ENCODE results near the gene VSIG10. TPM values are rescaled to one million over a fixed set of nuclear protein-coding genes. Genes with fewer than 3 reads are reported as not detected.

VSIG10 gene
- total and polyA plus RNA-seq, 2 experiments from 2014 or later = 12.0 to 21.0 TPM

DNA sequence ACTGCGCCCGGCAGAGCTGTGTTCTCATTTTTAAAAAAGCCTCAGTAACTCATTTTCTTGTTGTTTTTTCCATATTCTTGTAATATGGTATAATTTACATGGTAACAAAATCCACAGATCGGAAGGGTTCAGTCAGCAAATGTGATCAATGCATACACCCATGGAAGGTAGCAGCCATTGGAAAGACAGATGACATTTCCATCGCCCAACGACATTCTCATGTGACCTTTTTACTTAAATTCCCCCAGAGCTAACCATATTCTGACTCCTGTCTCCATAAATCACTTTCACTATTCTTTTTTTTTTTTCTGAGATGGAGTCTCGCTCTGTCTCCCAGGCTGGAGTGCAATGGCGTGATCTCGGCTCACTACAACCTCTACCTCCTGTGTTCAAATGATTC, 37.0 kb upstream of the VSIG10 start:
- DNase-seq (ENCODE audit: low spot score) = no peak
- 99% methylated on average over 8 of the region's 8 CpGs for WGBS (ENCODE audit: low lambda C conversion rate, missing lambda C conversion rate)
- H4K20me1 ChIP-seq (ENCODE audit: insufficient read depth, poor library complexity, severe bottlenecking) = peaks cover 4% of the 10 kb centered on the region
- H3K9me2 ChIP-seq (replicated peaks; ENCODE audit: insufficient read depth) = no peaks in the 10 kb centered on the region
- H3K79me2 ChIP-seq = peaks cover 58% of the 10 kb centered on the region
- H3K4me1 ChIP-seq (ENCODE audit: insufficient read depth) = peaks cover 16% of the 10 kb centered on the region
- no peak for TF ChIP-seq EZH2phosphoT487 (IDR thresholded peaks at IDR 0.05; ENCODE audit: low read depth, severe bottlenecking, unreplicated experiment)
- TF ChIP-seq, protein P1, sequence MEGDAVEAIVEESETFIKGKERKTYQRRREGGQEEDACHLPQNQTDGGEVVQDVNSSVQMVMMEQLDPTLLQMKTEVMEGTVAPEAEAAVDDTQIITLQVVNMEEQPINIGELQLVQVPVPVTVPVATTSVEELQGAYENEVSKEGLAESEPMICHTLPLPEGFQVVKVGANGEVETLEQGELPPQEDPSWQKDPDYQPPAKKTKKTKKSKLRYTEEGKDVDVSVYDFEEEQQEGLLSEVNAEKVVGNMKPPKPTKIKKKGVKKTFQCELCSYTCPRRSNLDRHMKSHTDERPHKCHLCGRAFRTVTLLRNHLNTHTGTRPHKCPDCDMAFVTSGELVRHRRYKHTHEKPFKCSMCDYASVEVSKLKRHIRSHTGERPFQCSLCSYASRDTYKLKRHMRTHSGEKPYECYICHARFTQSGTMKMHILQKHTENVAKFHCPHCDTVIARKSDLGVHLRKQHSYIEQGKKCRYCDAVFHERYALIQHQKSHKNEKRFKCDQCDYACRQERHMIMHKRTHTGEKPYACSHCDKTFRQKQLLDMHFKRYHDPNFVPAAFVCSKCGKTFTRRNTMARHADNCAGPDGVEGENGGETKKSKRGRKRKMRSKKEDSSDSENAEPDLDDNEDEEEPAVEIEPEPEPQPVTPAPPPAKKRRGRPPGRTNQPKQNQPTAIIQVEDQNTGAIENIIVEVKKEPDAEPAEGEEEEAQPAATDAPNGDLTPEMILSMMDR (IDR thresholded peaks at IDR 0.05; ENCODE audit: poor library complexity) = no peak
- TF ChIP-seq EZH2 (IDR thresholded peaks at IDR 0.05; ENCODE audit: borderline replicate concordance) = no peak
- no peak overlapping the region for H3K4me2 ChIP-seq
- H3K27ac ChIP-seq = no peak overlapping the region
- H2AFZ ChIP-seq = no peak overlapping the region
- H3K9me3 ChIP-seq (ENCODE audit: low read depth) = no peaks in the 10 kb centered on the region
- peaks cover 5% of the 10 kb centered on the region for H3K36me3 ChIP-seq (replicated peaks; ENCODE audit: insufficient read depth, low read depth)
- no peak overlapping the region for H3K4me3 ChIP-seq
- no peaks in the 10 kb centered on the region for H3K27me3 ChIP-seq

DNA sequence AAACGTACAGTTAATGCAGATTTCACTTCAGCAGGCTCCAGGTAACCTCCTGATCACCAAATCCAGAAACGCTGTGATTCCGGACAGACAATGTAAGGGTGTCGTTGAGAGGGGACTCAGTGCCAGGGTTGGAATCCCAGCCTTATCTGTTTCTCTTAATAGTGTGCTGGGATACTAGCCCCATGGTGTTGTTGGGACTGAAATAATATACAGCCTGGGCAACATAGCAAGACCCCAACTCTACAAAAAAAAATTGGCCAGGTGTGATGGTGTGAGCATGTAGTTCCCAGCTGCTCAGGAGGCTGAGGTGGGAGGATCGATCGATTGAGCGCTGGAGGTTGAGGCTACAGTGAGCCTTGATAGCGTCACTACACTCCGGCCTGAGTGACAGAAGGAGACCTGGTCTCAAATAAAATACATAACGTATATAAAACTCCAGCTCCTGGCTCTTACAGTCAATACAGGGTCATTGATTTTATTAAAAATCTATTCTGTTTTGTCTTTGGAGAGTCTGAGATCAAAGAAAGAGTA, 33.4 kb upstream of the VSIG10 start:
- Histone ChIP-seq H3K4me3 (peak overlapping the region; percentile 91), H3K27me3 (no peaks in the 10 kb centered on the region), H3K27ac (peak overlapping the region; percentile 84), H3K9me3 (ENCODE audit: low read depth) (no peaks in the 10 kb centered on the region), H2AFZ (peak overlapping the region; percentile 58), H3K9me2 (replicated peaks; ENCODE audit: insufficient read depth) (no peaks in the 10 kb centered on the region), H3K36me3 (replicated peaks; ENCODE audit: insufficient read depth, low read depth) (no peaks in the 10 kb centered on the region), H3K79me2 (peaks cover 65% of the 10 kb centered on the region), H3K4me2 (peak overlapping the region; percentile 81), H4K20me1 (ENCODE audit: insufficient read depth, poor library complexity, severe bottlenecking) (no peaks in the 10 kb centered on the region), H3K4me1 (ENCODE audit: insufficient read depth) (peaks cover 16% of the 10 kb centered on the region)
- DNase-seq (ENCODE audit: low spot score) = no peak
- 73% methylated on average over 10 of the region's 10 CpGs for WGBS (ENCODE audit: low lambda C conversion rate, missing lambda C conversion rate)
- TF ChIP-seq, protein P1 (IDR thresholded peaks at IDR 0.05; ENCODE audit: poor library complexity) = no peak
- TF ChIP-seq EZH2 (IDR thresholded peaks at IDR 0.05; ENCODE audit: borderline replicate concordance) = no peak
- no peak for TF ChIP-seq EZH2phosphoT487 (IDR thresholded peaks at IDR 0.05; ENCODE audit: low read depth, severe bottlenecking, unreplicated experiment)

DNA sequence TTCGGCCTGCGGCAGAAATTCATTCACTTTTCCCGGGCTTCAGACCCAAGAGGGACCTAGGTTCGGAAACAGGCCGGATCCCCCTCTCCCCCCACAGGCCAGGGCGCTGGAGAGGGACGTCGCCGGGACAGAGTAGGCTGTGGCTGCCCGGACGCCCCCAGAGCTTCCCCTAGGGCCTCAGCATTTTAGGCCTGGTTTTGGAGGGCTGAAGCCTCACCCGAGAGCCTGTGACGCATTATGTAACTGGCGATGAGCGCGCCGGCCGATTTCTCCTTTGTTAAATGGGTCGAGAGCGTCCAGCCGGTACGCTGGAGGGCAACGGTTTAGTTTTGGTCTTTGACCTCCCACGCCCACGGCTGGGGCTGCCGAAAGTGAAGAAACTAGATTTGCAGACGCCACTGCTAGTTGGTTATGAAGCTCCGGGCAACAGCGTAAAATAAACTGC, 32.8 kb upstream of the VSIG10 start:
- Histone ChIP-seq H3K36me3 (replicated peaks; ENCODE audit: insufficient read depth, low read depth) (no peaks in the 10 kb centered on the region), H3K27ac (peak overlapping the region; percentile 84), H3K9me2 (replicated peaks; ENCODE audit: insufficient read depth) (no peaks in the 10 kb centered on the region), H3K9me3 (ENCODE audit: low read depth) (no peaks in the 10 kb centered on the region), H3K4me2 (peak overlapping the region; percentile 81), H3K4me1 (ENCODE audit: insufficient read depth) (peaks cover 16% of the 10 kb centered on the region), H4K20me1 (ENCODE audit: insufficient read depth, poor library complexity, severe bottlenecking) (no peaks in the 10 kb centered on the region), H2AFZ (peak overlapping the region; percentile 58), H3K79me2 (peaks cover 65% of the 10 kb centered on the region), H3K27me3 (no peaks in the 10 kb centered on the region), H3K4me3 (peak overlapping the region; percentile 91)
- no peak for TF ChIP-seq EZH2phosphoT487 (IDR thresholded peaks at IDR 0.05; ENCODE audit: low read depth, severe bottlenecking, unreplicated experiment)
- TF ChIP-seq, protein P1 (IDR thresholded peaks at IDR 0.05; ENCODE audit: poor library complexity) = no peak
- no peak for TF ChIP-seq EZH2 (IDR thresholded peaks at IDR 0.05; ENCODE audit: borderline replicate concordance)
- peak; percentile 71 for DNase-seq (ENCODE audit: low spot score)
- 2% methylated on average over 29 of the region's 29 CpGs for WGBS (ENCODE audit: low lambda C conversion rate, missing lambda C conversion rate)
